ENCODE results near the gene AGXT. TPM values are rescaled to one million over a fixed set of nuclear protein-coding genes. Genes with fewer than 3 reads are reported as not detected.

The AGXT gene
- total RNA-seq, 1 donor from 2014 or later: not detected

- Mint-ChIP-seq H3K9me3 (ENCODE audit: unreplicated experiment) (no peaks in the 10 kb centered on the region), H3K4me3 (ENCODE audit: unreplicated experiment) (no peak overlapping the region), H3K27me3 (ENCODE audit: unreplicated experiment) (peaks cover 7% of the 10 kb centered on the region), H3K27ac (ENCODE audit: unreplicated experiment) (no peak overlapping the region), H3K4me1 (ENCODE audit: unreplicated experiment) (no peaks in the 10 kb centered on the region), H3K36me3 (ENCODE audit: low read depth, unreplicated experiment) (no peaks in the 10 kb centered on the region)
- DNase-seq (ENCODE audit: low spot score): no peak
- TF ChIP-seq CTCF (IDR thresholded peaks at IDR 0.05; ENCODE audit: unreplicated experiment): no peak
Observed at GRCh38 chr2:240905176-240905781, 36.7 kb downstream of the AGXT start.

DNA sequence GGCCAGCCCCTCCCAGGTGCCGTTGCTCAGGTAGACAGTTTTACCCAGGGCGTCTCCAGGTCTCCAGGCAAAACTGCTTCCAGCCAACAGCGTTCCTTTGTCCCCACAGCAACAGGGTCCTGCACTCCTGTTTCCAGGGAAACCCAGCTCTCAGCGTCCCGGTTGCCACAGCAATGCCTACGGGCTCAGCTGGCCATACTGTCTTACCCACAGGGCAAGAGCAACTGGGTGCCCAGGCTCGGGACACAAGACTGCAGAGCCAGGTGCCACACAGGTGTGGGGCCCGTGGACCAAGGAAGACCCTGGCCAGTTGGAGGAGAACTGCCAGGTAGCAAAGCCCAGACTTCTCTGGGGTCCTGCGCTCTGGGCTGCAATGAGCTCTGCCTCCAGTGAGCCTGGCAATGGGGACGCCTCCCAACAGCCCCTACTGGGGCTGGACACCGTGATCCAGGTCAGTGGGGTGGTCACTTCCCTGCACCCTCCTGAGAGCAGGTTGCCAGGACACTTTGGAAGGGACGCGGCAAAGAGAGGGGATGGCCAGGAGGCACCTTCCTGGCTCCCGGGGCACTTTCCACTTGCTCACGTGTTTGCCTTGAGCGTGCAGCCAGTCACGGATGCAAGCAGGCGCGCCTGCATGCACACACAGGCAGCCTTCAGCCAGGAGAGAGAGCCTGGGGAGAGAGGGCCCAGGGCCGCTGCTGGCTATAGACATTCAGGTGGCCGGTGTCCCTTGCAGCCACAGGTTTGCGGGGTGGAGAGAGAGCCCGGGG is 37.7 kb downstream of the AGXT start, which contains the start of gene CROCC2:
Gene CROCC2, plus strand, starts transcription at position 196 of the 770 bp plus-strand sequence. Its CDS starts 178 bp downstream, at position 374.
- no peaks in the 10 kb centered on the region for H3K36me3 Mint-ChIP-seq (ENCODE audit: low read depth, unreplicated experiment)
- H3K4me1 Mint-ChIP-seq (ENCODE audit: unreplicated experiment): no peaks in the 10 kb centered on the region
- H3K4me3 Mint-ChIP-seq (ENCODE audit: unreplicated experiment): no peak within 1 kb of the TSS
- DNase-seq (ENCODE audit: low spot score): no peak
- no peak for TF ChIP-seq CTCF (IDR thresholded peaks at IDR 0.05; ENCODE audit: unreplicated experiment)
- no peak within 1 kb of the TSS for H3K27ac Mint-ChIP-seq (ENCODE audit: unreplicated experiment)
- no peaks in the 10 kb centered on the region for H3K9me3 Mint-ChIP-seq (ENCODE audit: unreplicated experiment)
- peaks cover 7% of the 10 kb centered on the region for H3K27me3 Mint-ChIP-seq (ENCODE audit: unreplicated experiment)

DNA sequence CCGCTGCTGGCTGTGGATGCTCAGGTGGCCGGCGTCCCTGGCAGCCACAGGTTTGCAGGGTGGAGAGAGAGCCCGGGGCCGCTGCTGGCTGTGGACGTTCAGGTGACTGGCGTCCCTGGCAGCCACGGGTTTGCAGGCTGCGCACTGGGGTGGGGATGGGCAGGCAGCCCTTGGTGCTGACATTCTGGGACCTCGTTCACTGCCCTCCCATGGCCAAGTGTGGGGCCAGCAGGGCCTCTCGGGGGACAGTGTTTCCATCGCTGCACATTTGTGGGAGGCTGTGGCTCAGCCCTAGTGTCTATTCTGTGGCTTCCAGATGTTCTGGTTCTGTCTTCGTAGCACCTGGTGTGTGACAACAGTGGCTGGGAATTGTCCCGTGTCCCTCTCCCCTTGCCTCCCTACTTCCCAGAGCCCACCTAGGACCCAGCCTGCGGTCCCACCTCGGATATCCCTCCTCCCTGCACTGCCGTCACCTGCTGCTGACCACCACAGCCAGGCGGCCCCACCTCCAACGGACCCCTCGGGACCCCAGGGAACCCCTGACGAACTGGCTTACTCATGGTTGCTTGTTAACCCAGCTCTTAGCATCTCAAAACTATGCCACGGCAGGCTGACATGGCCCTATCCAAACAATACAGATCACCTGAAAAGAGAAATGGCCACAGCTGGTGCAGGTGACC is 38.4 kb downstream of the AGXT start:
- H3K4me1 Mint-ChIP-seq (ENCODE audit: unreplicated experiment): no peaks in the 10 kb centered on the region
- no peaks in the 10 kb centered on the region for H3K9me3 Mint-ChIP-seq (ENCODE audit: unreplicated experiment)
- peaks cover 6% of the 10 kb centered on the region for H3K27me3 Mint-ChIP-seq (ENCODE audit: unreplicated experiment)
- no peaks in the 10 kb centered on the region for H3K36me3 Mint-ChIP-seq (ENCODE audit: low read depth, unreplicated experiment)
- TF ChIP-seq CTCF (IDR thresholded peaks at IDR 0.05; ENCODE audit: unreplicated experiment): no peak
- DNase-seq (ENCODE audit: low spot score): no peak
- H3K27ac Mint-ChIP-seq (ENCODE audit: unreplicated experiment): no peak overlapping the region
- no peak overlapping the region for H3K4me3 Mint-ChIP-seq (ENCODE audit: unreplicated experiment)

GRCh38 chr2:240909216-240909974 is 40.8 kb downstream of the AGXT start:
- Mint-ChIP-seq H3K9me3 (ENCODE audit: unreplicated experiment) (no peaks in the 10 kb centered on the region), H3K36me3 (ENCODE audit: low read depth, unreplicated experiment) (no peaks in the 10 kb centered on the region), H3K4me1 (ENCODE audit: unreplicated experiment) (peaks cover 2% of the 10 kb centered on the region), H3K27ac (ENCODE audit: unreplicated experiment) (no peak overlapping the region), H3K27me3 (ENCODE audit: unreplicated experiment) (peaks cover 5% of the 10 kb centered on the region), H3K4me3 (ENCODE audit: unreplicated experiment) (no peak overlapping the region)
- no peak for TF ChIP-seq CTCF (IDR thresholded peaks at IDR 0.05; ENCODE audit: unreplicated experiment)
- DNase-seq (ENCODE audit: low spot score): no peak
